NT2/D1 (cell line): Measurements from ENCODE around the gene BPIFB4.
"Not testable (repeated sequence)": the region's sequence is repeated elsewhere in the genome, so short reads cannot be mapped to it uniquely, and the experiment has no call there.

Source experiments
- DNase-seq: peaks from one replicate; pipeline ENCODE4 v3.0.0-alpha.2; 2011; ENCODE audit warnings: low read depth, low spot score
- H3K27me3 ChIP-seq: 2 replicates; pipeline ENCODE4 v1.6.0; 2011; ENCODE audit warnings: mild to moderate bottlenecking; ENCODE audit not compliant: insufficient read length, insufficient read depth
- H3K36me3 ChIP-seq: 2 replicates; pipeline ENCODE4 v1.6.1; 2011; ENCODE audit warnings: mild to moderate bottlenecking, low read length, mixed read lengths; ENCODE audit not compliant: insufficient read depth, insufficient read length
- H3K4me1 ChIP-seq: 2 replicates; pipeline ENCODE4 v1.5.1; 2011; ENCODE audit not compliant: insufficient read depth, insufficient read length
- H3K4me3 ChIP-seq: 2 replicates; pipeline ENCODE4 v1.5.1; 2011; ENCODE audit warnings: low read depth; ENCODE audit not compliant: insufficient read length
- H3K9ac ChIP-seq: 2 replicates; pipeline ENCODE4 v1.6.0; 2011; ENCODE audit warnings: low read depth; ENCODE audit not compliant: insufficient read length
- H3K9me3 ChIP-seq: 2 replicates; pipeline ENCODE4 v1.5.1; 2011; ENCODE audit warnings: mild to moderate bottlenecking, low read length; ENCODE audit not compliant: insufficient read depth
- SUZ12 ChIP-seq: IDR thresholded peaks from 2 replicates; pipeline ENCODE4 v1.6.1; 2011; ENCODE audit not compliant: insufficient read length, insufficient read depth; ENCODE audit errors: extremely low read depth
- YY1 ChIP-seq: IDR thresholded peaks from 2 replicates; pipeline ENCODE4 v1.6.1; 2011; ENCODE audit not compliant: insufficient read length, insufficient read depth
- ZNF274 ChIP-seq: IDR thresholded peaks from 2 replicates; pipeline ENCODE4 v1.6.1; 2011; ENCODE audit warnings: mild to moderate bottlenecking, low read depth, low read length

Gene BPIFB4

GRCh38 chr20:33112547-33113386, 33.3 kb downstream of the BPIFB4 start:
- H3K27me3 ChIP-seq: no peaks in the 10 kb centered on the region
- no peak overlapping the region for H3K4me3 ChIP-seq
- H3K4me1 ChIP-seq: no peaks in the 10 kb centered on the region
- DNase-seq: no peak
- H3K36me3 ChIP-seq: no peaks in the 10 kb centered on the region
- H3K9ac ChIP-seq: no peak overlapping the region
- TF ChIP-seq YY1: no peak
- no peak for TF ChIP-seq ZNF274
- no peak for TF ChIP-seq SUZ12
- no peaks in the 10 kb centered on the region; the same call in 1 of the 2 replicates for H3K9me3 ChIP-seq

DNA sequence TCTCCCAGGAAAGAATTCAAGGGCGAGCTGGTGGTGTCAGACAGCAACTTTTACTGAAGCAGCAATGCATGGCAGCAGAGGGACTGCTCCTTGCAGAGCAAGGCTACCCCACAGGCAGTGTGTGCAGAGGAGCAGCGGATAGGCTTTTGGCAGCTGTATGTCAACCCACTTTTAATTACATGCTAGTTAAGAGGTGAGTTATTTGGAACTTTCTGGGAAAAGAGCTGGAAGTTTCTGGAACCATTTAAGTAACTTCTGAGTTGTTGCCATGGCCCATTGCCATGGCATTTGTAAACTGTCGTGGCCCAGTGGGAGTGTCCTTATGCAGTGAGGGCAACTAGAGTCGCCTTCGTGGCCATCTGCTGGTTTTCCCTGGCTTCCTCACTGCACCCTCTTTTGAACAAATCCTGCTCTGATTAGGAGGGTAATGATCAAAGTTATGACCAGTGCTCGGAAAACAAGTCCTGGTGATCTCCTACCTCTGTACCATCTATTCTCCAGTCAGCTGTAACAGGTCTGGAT, 34.0 kb downstream of the BPIFB4 start:
- H3K4me3 ChIP-seq: no peak overlapping the region
- H3K27me3 ChIP-seq: no peaks in the 10 kb centered on the region
- H3K9me3 ChIP-seq: no peaks in the 10 kb centered on the region; the same call in 1 of the 2 replicates
- no peak for TF ChIP-seq YY1
- TF ChIP-seq SUZ12: no peak
- TF ChIP-seq ZNF274: no peak
- H3K36me3 ChIP-seq: no peaks in the 10 kb centered on the region
- H3K4me1 ChIP-seq: no peaks in the 10 kb centered on the region
- no peak for DNase-seq
- no peak overlapping the region for H3K9ac ChIP-seq

DNA sequence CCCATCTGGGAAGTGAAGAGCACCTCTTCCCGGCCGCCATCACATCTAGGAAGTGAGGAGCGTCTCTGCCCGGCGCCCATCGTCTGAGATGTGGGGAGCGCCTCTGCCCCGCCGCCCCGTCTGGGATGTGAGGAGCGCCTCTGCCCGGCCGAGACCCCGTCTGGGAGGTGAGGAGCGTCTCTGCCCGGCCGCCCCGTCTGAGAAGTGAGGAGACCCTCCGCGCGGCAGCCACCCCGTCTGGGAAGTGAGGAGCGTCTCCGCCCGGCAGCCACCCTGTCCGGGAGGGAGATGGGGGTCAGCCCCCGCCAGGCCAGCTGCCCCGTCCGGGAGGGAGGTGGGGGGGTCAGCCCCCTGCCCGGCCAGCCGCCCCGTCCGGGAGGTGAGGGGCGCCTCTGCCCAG, 36.1 kb downstream of the BPIFB4 start:
- not testable (repeated sequence) for H3K9me3 ChIP-seq, H3K9ac ChIP-seq, DNase-seq, H3K27me3 ChIP-seq, H3K4me1 ChIP-seq, H3K4me3 ChIP-seq, H3K36me3 ChIP-seq

GRCh38 chr20:33119725-33120720, 40.6 kb downstream of the BPIFB4 start:
- no peak for TF ChIP-seq ZNF274
- TF ChIP-seq YY1: no peak
- no peak for TF ChIP-seq SUZ12
- H3K9ac ChIP-seq: no peak overlapping the region
- no peaks in the 10 kb centered on the region for H3K27me3 ChIP-seq
- peaks cover 4% of the 10 kb centered on the region; the same call in 1 of the 2 replicates for H3K9me3 ChIP-seq
- H3K4me3 ChIP-seq: no peak overlapping the region
- no peaks in the 10 kb centered on the region for H3K4me1 ChIP-seq
- DNase-seq: no peak
- no peaks in the 10 kb centered on the region for H3K36me3 ChIP-seq

DNA sequence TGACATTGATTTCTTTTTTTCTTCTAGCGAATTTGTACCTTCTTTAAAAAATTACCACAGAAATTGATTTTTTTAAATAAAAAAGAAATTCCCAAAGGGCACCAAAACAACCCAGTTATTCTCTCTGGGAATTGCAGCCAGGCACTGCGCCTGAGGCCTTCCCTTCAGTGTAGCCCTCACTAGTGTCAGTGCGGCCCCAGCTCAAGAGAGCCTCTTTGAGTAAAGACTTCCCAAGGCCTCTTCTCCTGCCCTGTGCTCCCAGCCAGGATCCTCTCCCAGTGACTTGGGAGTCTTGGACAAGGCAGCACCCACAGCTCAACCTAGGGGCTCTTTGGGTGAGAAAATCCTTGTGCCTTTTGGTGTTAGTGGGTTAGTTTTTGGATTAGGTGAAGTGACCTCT, 41.5 kb downstream of the BPIFB4 start:
- Histone ChIP-seq H3K4me3 (no peak overlapping the region), H3K4me1 (no peaks in the 10 kb centered on the region), H3K9ac (no peak overlapping the region), H3K9me3 (peaks cover 4% of the 10 kb centered on the region; the same call in 1 of the 2 replicates), H3K27me3 (no peaks in the 10 kb centered on the region), H3K36me3 (no peaks in the 10 kb centered on the region)
- no peak for DNase-seq
- no peak for TF ChIP-seq YY1
- TF ChIP-seq SUZ12: no peak
- TF ChIP-seq ZNF274: no peak

GRCh38 chr20:33122297-33122696, 42.9 kb downstream of the BPIFB4 start:
- DNase-seq, H3K9me3 ChIP-seq, H3K4me3 ChIP-seq, H3K9ac ChIP-seq, H3K27me3 ChIP-seq, H3K36me3 ChIP-seq, H3K4me1 ChIP-seq: not testable (repeated sequence)

GRCh38 chr20:33124261-33124660, 44.8 kb downstream of the BPIFB4 start:
- H3K27me3 ChIP-seq: no peaks in the 10 kb centered on the region
- DNase-seq: no peak
- peaks cover 4% of the 10 kb centered on the region; the same call in 1 of the 2 replicates for H3K9me3 ChIP-seq
- no peak for TF ChIP-seq ZNF274
- TF ChIP-seq SUZ12: no peak
- TF ChIP-seq YY1: no peak
- H3K4me3 ChIP-seq: no peak overlapping the region
- no peaks in the 10 kb centered on the region for H3K36me3 ChIP-seq
- H3K9ac ChIP-seq: no peak overlapping the region
- H3K4me1 ChIP-seq: no peaks in the 10 kb centered on the region
